Measurements from ENCODE around the gene VIT. TPM values are rescaled to one million over a fixed set of nuclear protein-coding genes. Genes with fewer than 3 reads are reported as not detected.

VIT gene
- polyA plus RNA-seq, 1 of the 3 experiments (the other 2 are of a cell fraction): not detected

DNA sequence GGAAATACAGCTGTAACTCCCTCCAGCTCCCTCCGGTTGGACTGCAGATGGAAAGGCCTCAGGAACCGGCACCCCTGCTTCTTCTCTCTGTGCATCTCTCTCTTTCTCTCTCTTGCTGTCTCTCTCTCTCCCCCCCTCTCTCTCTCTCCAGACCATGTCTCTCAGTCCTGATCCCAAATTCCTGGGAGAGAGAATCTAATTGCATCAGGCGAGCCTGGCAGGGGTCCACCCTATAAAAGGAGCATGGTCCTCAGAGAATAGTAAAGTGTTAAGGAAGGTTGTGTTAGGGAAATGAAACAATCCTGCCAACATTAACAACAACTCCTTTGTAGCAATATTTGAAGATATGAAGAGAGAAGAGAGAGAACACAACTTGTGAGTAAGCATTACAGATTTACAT, 36.7 kb downstream of the VIT start (continued):
- no peak for TF ChIP-seq CTCF (IDR thresholded peaks at IDR 0.05)

- no peak overlapping the region for H3K4me3 ChIP-seq (ENCODE audit: low read depth in 2 of 2, low read length in 1 of 2)
- H3K36me3 ChIP-seq (replicated peaks in 1 of 2; ENCODE audit: control insufficient read depth in 1 of 2, insufficient read depth in 2 of 2, low read length in 1 of 2): no peaks in the 10 kb centered on the region
- H3K4me2 ChIP-seq: no peak overlapping the region
- H4K20me1 ChIP-seq (ENCODE audit: insufficient read depth): no peaks in the 10 kb centered on the region
- H3K9ac ChIP-seq: no peak overlapping the region
- H3K9me2 ChIP-seq: no peaks in the 10 kb centered on the region
- CTCF ChIA-PET: interaction anchor here (1.1 kb wide), 1 partner anchor 76 kb away, joined by 3 read pairs; no protein-coding TSS in a partner anchor
- no peak for DNase-seq
- H3F3A ChIP-seq (replicated peaks; ENCODE audit: insufficient read depth): no peaks in the 10 kb centered on the region
- H3K9me3 ChIP-seq: no peaks in the 10 kb centered on the region
- peaks cover 0 to 14% of the 10 kb centered on the region in 2 experiments; a peak in 2 of 4 replicates for H3K4me1 ChIP-seq (ENCODE audit: control insufficient read depth in 1 of 2, insufficient read depth in 2 of 2, low read depth in 1 of 2, low read length in 1 of 2)
- H3K27ac ChIP-seq (ENCODE audit: low read depth in 2 of 2, low read length in 1 of 2): no peak overlapping the region
- no peaks in the 10 kb centered on the region for H3K79me2 ChIP-seq (ENCODE audit: insufficient read depth)
- H2AFZ ChIP-seq (ENCODE audit: low read depth): no peak overlapping the region
- WGBS (ENCODE audit: low lambda C conversion rate): 76% methylated on average over 2 of the region's 2 CpGs
- POLR2A ChIA-PET: no interaction called here
- H3K27me3 ChIP-seq (ENCODE audit: insufficient read depth): peaks cover 1% of the 10 kb centered on the region; the same call in 1 of the 2 replicates
- TF ChIP-seq RCOR1 (IDR thresholded peaks at IDR 0.05; ENCODE audit: low read length) (no peak), EP300 (IDR thresholded peaks at IDR 0.05; ENCODE audit: borderline replicate concordance in 1 of 2, low read depth in 1 of 2, low read length in 1 of 2) (no peak), GATA2 (CRISPR knock-in tag; IDR thresholded peaks at IDR 0.05) (no peak), NRF1 (IDR thresholded peaks at IDR 0.05; ENCODE audit: low read depth, low read length) (no peak), RAD21 (IDR thresholded peaks at IDR 0.05; ENCODE audit: low read length) (no peak), POLR2AphosphoS5 (IDR thresholded peaks at IDR 0.05; ENCODE audit: low read depth, low read length) (no peak)
- TF ChIP-seq, protein P1, sequence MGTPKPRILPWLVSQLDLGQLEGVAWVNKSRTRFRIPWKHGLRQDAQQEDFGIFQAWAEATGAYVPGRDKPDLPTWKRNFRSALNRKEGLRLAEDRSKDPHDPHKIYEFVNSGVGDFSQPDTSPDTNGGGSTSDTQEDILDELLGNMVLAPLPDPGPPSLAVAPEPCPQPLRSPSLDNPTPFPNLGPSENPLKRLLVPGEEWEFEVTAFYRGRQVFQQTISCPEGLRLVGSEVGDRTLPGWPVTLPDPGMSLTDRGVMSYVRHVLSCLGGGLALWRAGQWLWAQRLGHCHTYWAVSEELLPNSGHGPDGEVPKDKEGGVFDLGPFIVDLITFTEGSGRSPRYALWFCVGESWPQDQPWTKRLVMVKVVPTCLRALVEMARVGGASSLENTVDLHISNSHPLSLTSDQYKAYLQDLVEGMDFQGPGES (IDR thresholded peaks at IDR 0.05; ENCODE audit: low read depth, low read length): no peak
- TF ChIP-seq, protein P2, sequence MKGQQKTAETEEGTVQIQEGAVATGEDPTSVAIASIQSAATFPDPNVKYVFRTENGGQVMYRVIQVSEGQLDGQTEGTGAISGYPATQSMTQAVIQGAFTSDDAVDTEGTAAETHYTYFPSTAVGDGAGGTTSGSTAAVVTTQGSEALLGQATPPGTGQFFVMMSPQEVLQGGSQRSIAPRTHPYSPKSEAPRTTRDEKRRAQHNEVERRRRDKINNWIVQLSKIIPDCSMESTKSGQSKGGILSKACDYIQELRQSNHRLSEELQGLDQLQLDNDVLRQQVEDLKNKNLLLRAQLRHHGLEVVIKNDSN (IDR thresholded peaks at IDR 0.05; ENCODE audit: borderline replicate concordance, low read depth): no peak
These were observed 37.8 kb downstream of the VIT start for GRCh38 chr2:36734304-36734703.

DNA sequence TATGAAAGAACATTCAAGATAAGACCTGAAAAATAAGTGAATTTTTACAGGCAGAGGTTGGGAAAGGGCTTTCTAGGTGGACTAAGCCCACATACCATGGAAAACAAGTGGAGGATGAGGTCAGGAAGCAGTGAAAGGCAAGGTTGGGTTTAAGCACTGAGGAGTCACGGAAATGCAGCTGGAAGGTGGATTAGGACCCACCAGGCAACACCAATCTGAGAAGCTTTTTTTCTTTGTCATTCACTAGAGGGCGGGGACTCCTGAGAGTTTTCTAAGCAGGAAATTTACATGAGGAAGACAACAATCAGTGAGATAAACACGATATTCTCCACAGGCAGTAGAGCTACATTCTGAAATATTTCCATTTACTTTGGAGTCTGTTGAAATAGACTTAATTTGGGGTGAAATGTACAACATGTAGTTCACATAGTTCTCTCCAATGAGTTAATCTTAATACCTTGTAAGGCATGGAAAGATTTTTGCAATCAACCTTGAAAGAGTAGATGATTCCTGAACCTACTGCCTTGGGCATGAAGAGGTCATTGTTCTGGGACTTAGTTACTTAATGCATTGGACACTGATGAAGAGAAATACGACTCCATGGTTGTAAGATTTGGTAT, 40.7 kb downstream of the VIT start:
- no peaks in the 10 kb centered on the region for H3K9me2 ChIP-seq
- no peak overlapping the region for H3K9ac ChIP-seq
- no peaks in the 10 kb centered on the region for H3K79me2 ChIP-seq (ENCODE audit: insufficient read depth)
- H4K20me1 ChIP-seq (ENCODE audit: insufficient read depth): no peaks in the 10 kb centered on the region
- H3K27me3 ChIP-seq (ENCODE audit: insufficient read depth): peaks cover 16% of the 10 kb centered on the region; the same call in 1 of the 2 replicates
- H2AFZ ChIP-seq (ENCODE audit: low read depth): no peak overlapping the region
- TF ChIP-seq EZH2phosphoT487 (IDR thresholded peaks at IDR 0.05; ENCODE audit: borderline replicate concordance, low read depth): no peak
- TF ChIP-seq FOSL2 (IDR thresholded peaks at IDR 0.05; ENCODE audit: borderline replicate concordance, low read depth): no peak
- TF ChIP-seq FOXM1 (IDR thresholded peaks at IDR 0.05; ENCODE audit: low read depth): no peak
- TF ChIP-seq FOXJ3 (CRISPR knock-in tag; IDR thresholded peaks at IDR 0.05): no peak
- no peak for TF ChIP-seq GABPA (IDR thresholded peaks at IDR 0.05; ENCODE audit: low read depth)
- no peak for TF ChIP-seq MEF2A (IDR thresholded peaks at IDR 0.05; ENCODE audit: borderline replicate concordance, low read depth)
- TF ChIP-seq SMC3 (IDR thresholded peaks at IDR 0.05; ENCODE audit: low read depth, low read length): no peak
- WGBS (ENCODE audit: low lambda C conversion rate): 20% methylated on average over 4 of the region's 4 CpGs
- no peak overlapping the region for H3K27ac ChIP-seq (ENCODE audit: low read depth in 2 of 2, low read length in 1 of 2)
- DNase-seq: no peak
- H3K4me2 ChIP-seq: no peak overlapping the region
- CTCF ChIA-PET: no interaction called here
- no peaks in the 10 kb centered on the region for H3K9me3 ChIP-seq
- no peaks in the 10 kb centered on the region for H3F3A ChIP-seq (replicated peaks; ENCODE audit: insufficient read depth)
- H3K36me3 ChIP-seq (replicated peaks in 1 of 2; ENCODE audit: control insufficient read depth in 1 of 2, insufficient read depth in 2 of 2, low read length in 1 of 2): no peaks in the 10 kb centered on the region
- POLR2A ChIA-PET: no interaction called here
- no peak overlapping the region for H3K4me3 ChIP-seq (ENCODE audit: low read depth in 2 of 2, low read length in 1 of 2)
- H3K4me1 ChIP-seq (ENCODE audit: control insufficient read depth in 1 of 2, insufficient read depth in 2 of 2, low read depth in 1 of 2, low read length in 1 of 2): peaks cover 0 to 11% of the 10 kb centered on the region in 2 experiments; a peak in 2 of 4 replicates

Data from SK-N-SH (cell line).